CD4-positive, CD25-positive, alpha-beta regulatory T cell (primary cell): ENCODE measurements around the gene SIPA1L3. TPM values are rescaled to one million over a fixed set of nuclear protein-coding genes. Genes with fewer than 3 reads are reported as not detected.

Experiments used
- ATAC-seq, 2 donors: fragments of 150-1000 bp; cut with Tn5 transposase; one replicate each; pipeline ENCODE4 v1.10.0; 2021; ENCODE audit warnings: low read depth in 2 of 2, moderate number of reproducible peaks in 2 of 2, moderate library complexity in 1 of 2
- DNase-seq, 3 donors: peaks; one replicate each; pipeline versions ENCODE4 v3.0.0 to v3.0.0-alpha.2; 2012 to 2022; ENCODE audit warnings: mixed read lengths in 1 of 3
- H3K27ac ChIP-seq: one replicate; pipeline ENCODE4 v1.7.0; 2013; ENCODE audit warnings: mild to moderate bottlenecking, low read length; ENCODE audit not compliant: insufficient read depth, poor library complexity, severe bottlenecking
- H3K27me3 ChIP-seq: one replicate; pipeline ENCODE4 v1.7.0; 2013; ENCODE audit warnings: low read length; ENCODE audit not compliant: control insufficient read depth, insufficient read depth
- H3K36me3 ChIP-seq: one replicate; pipeline ENCODE4 v1.7.0; 2013; ENCODE audit warnings: mild to moderate bottlenecking, low read length, moderate library complexity; ENCODE audit not compliant: control insufficient read depth, insufficient read depth
- H3K4me1 ChIP-seq: 2 replicates; pipeline ENCODE4 v1.7.0; 2013; ENCODE audit warnings: mild to moderate bottlenecking, low read length; ENCODE audit not compliant: insufficient read depth, control insufficient read depth, poor library complexity, severe bottlenecking
- H3K4me3 ChIP-seq: one replicate; pipeline ENCODE4 v1.7.0; 2013; ENCODE audit warnings: low read depth, mild to moderate bottlenecking, low read length, moderate library complexity
- H3K9me3 ChIP-seq, 2 experiments: 1 replicate in 1 of 2; 2 replicates in 1 of 2; pipeline ENCODE4 v1.7.0; 2013; ENCODE audit warnings: low read length in 2 of 2, mild to moderate bottlenecking in 1 of 2, moderate library complexity in 1 of 2; ENCODE audit not compliant: control insufficient read depth in 2 of 2
- H3K27ac Mint-ChIP-seq, 3 donors: one replicate each; pipeline ENCODE4 v1.8.0; 2020 to 2022; ENCODE audit warnings: mild to moderate bottlenecking in 3 of 3, mixed read lengths in 3 of 3, moderate library complexity in 2 of 3
- H3K27me3 Mint-ChIP-seq: one replicate; pipeline ENCODE4 v1.8.0; 2022; ENCODE audit warnings: mild to moderate bottlenecking, mixed read lengths
- H3K36me3 Mint-ChIP-seq: one replicate; pipeline ENCODE4 v1.8.0; 2020; ENCODE audit warnings: mixed read lengths
- H3K4me1 Mint-ChIP-seq, 4 donors: one replicate each; pipeline ENCODE4 v1.8.0; 2020 to 2022; ENCODE audit warnings: mixed read lengths in 4 of 4, mild to moderate bottlenecking in 1 of 4
- H3K4me3 Mint-ChIP-seq, 4 donors: one replicate each; pipeline ENCODE4 v1.8.0; 2020 to 2022; ENCODE audit warnings: mild to moderate bottlenecking in 4 of 4, mixed read lengths in 4 of 4, moderate library complexity in 3 of 4
- H3K9me3 Mint-ChIP-seq, 7 donors: one replicate each; pipeline ENCODE4 v1.8.0; 2020 to 2022; ENCODE audit warnings: mixed read lengths in 7 of 7, mild to moderate bottlenecking in 3 of 7, moderate library complexity in 2 of 7
- polyA plus RNA-seq, 4 donors: library from polyadenylated mRNA; unstranded; fragments of 300-500 nt; fragmentation: Illumina TruSeq; gene quantifications; one replicate each; pipeline ENCODE4 v1.2.3, GENCODE V29; 2021
- total RNA-seq: library from RNA; stranded (reverse); gene quantifications from one replicate; pipeline ENCODE4 v1.2.3, GENCODE V29; 2022

SIPA1L3 gene
- total and polyA plus RNA-seq, 5 donors from 2014 or later, result 0.41 to 27.6 (median 1.7) TPM

DNA sequence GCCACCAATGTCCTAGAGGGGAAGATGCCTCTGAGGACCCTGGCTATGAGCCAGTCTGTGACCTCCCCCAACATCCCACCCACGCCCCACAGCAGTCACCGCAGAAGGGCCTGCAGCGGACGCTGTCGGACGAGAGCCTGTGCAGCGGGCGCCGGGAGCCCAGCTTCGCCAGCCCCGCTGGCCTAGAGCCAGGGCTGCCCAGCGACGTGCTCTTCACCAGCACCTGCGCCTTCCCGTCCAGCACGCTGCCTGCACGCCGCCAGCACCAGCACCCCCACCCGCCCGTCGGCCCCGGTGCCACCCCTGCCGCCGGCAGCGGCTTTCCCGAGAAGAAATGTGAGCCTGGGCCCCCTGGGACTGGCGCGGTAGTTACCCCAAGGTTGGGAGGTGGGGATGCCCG is 286.4 kb downstream of the SIPA1L3 start:
- no peak overlapping the region for H3K27ac ChIP-seq
- H3K4me1 Mint-ChIP-seq, result peaks cover 0 to 3% (median 0%) of the 10 kb centered on the region in 4 donors
- DNase-seq, result no peak
- H3K27me3 Mint-ChIP-seq, result no peaks in the 10 kb centered on the region
- ATAC-seq, result no peak
- no peak overlapping the region for H3K4me3 Mint-ChIP-seq
- H3K36me3 Mint-ChIP-seq, result peaks cover 25% of the 10 kb centered on the region
- peaks cover 0 to 1% (median 0%) of the 10 kb centered on the region in 7 donors for H3K9me3 Mint-ChIP-seq
- no peaks in the 10 kb centered on the region for H3K36me3 ChIP-seq
- no peak overlapping the region for H3K4me3 ChIP-seq
- no peak overlapping the region for H3K27ac Mint-ChIP-seq
- H3K4me1 ChIP-seq, result no peaks in the 10 kb centered on the region
- H3K9me3 ChIP-seq, result no peaks in the 10 kb centered on the region
- no peaks in the 10 kb centered on the region for H3K27me3 ChIP-seq

DNA sequence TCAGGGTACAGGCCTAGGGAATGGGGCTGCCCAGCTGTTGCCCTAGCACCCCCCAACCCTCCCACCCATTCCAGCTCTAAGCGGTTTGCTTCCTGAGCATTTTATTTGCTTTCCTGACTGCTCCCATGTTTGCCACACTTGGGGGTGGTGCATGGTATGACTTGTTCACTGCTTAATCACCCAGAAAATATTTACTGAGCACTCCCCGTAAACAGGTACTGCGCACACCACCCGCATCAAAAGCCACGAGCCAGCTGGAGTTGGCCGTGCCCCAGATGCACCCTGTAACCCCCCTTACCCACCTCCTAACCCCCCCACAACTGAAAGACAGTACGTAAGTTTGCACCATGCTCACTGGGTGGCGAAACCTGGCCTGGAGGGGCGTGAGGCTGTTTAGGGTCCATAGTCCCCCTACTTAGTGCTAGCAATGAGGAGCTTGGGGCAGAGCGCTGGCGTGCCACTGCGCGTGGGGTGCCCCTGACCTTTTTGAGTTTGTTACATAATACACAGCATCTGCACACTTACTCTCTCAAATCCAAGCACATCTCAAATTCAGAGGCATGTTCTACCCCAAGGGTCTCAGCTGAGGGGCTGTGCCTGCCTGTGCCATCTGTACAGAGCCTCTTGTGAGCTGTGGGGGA is 287.2 kb downstream of the SIPA1L3 start:
- Histone ChIP-seq H3K4me1 (no peaks in the 10 kb centered on the region), H3K27me3 (no peaks in the 10 kb centered on the region), H3K4me3 (no peak overlapping the region), H3K36me3 (no peaks in the 10 kb centered on the region), H3K9me3 (no peaks in the 10 kb centered on the region), H3K27ac (no peak overlapping the region)
- no peak overlapping the region for H3K4me3 Mint-ChIP-seq
- peaks cover 21% of the 10 kb centered on the region for H3K36me3 Mint-ChIP-seq
- DNase-seq, result no peak
- no peak for ATAC-seq
- H3K9me3 Mint-ChIP-seq, result peaks cover 0 to 1% (median 0%) of the 10 kb centered on the region in 7 donors
- H3K4me1 Mint-ChIP-seq, result peaks cover 0 to 1% (median 0%) of the 10 kb centered on the region in 4 donors
- peak overlapping the region in 1 of 3 donors; percentile 66 for H3K27ac Mint-ChIP-seq
- no peaks in the 10 kb centered on the region for H3K27me3 Mint-ChIP-seq

DNA sequence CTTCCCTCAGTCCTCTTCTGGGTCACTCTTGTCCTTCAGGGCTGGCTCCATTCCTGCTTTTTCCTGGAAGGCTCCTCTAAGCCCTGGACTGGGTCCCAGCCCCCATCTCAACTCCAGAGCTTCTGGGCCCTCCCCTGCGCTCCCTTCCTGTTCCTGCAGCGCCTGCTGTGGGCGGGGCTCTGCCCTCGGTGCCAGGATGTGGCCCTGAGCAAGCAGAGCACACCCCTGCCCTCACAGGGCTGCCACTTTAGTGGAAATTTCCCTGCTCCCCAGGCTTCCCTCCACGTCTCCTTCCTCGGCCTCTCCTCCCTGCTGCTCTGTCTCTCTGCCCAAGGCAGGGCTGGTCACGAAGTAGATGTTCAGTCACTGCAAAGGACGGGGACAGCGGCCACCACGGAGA is 288.2 kb downstream of the SIPA1L3 start:
- Histone ChIP-seq H3K9me3 (no peaks in the 10 kb centered on the region), H3K27me3 (no peaks in the 10 kb centered on the region), H3K27ac (no peak overlapping the region), H3K4me1 (no peaks in the 10 kb centered on the region), H3K36me3 (no peaks in the 10 kb centered on the region), H3K4me3 (no peak overlapping the region)
- ATAC-seq (no peak), DNase-seq (no peak)
- Mint-ChIP-seq H3K9me3 (peaks cover 0 to 1% (median 0%) of the 10 kb centered on the region in 7 donors), H3K4me1 (peaks cover 0 to 1% (median 0%) of the 10 kb centered on the region in 4 donors), H3K27ac (no peak overlapping the region), H3K4me3 (no peak overlapping the region), H3K36me3 (peaks cover 21% of the 10 kb centered on the region), H3K27me3 (no peaks in the 10 kb centered on the region)

DNA sequence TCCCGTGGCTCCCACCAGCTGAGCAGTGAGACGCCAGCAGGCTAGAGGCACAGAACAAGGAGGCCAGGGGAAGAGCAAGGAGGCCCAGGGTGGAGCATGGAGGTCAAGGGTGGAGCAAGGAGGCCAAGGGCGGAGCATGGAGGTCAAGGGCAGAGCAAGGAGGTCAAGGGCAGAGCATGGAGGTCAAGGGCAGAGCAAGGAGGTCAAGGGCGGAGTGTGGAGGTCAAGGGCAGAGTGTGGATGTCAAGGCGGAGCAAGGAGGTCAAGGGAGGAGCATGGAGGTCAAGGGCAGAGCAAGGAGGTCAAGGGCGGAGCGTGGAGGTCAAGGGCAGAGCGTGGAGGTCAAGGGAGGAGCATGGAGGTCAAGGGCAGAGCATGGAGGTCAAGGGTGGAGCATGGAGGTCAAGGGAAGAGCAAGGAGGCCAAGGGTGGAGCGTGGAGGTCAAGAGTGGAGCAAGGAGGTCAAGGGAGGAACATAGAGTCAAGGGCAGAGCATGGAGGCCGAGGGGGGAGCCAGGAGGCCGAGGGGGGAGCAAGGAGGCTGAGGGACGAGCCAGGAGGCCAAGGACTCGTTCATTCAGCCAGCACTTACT is 289.3 kb downstream of the SIPA1L3 start:
- no peaks in the 10 kb centered on the region for H3K27me3 Mint-ChIP-seq
- Histone ChIP-seq H3K36me3 (no peaks in the 10 kb centered on the region), H3K27ac (no peak overlapping the region), H3K27me3 (no peaks in the 10 kb centered on the region), H3K4me1 (no peaks in the 10 kb centered on the region), H3K4me3 (no peak overlapping the region), H3K9me3 (no peaks in the 10 kb centered on the region)
- peak overlapping the region in 1 of 3 donors; percentile 86 for H3K27ac Mint-ChIP-seq
- H3K4me3 Mint-ChIP-seq, result no peak overlapping the region
- peaks cover 0 to 1% (median 0%) of the 10 kb centered on the region in 7 donors for H3K9me3 Mint-ChIP-seq
- DNase-seq (no peak), ATAC-seq (no peak)
- peaks cover 0 to 1% (median 0%) of the 10 kb centered on the region in 4 donors for H3K4me1 Mint-ChIP-seq
- peaks cover 20% of the 10 kb centered on the region for H3K36me3 Mint-ChIP-seq

DNA sequence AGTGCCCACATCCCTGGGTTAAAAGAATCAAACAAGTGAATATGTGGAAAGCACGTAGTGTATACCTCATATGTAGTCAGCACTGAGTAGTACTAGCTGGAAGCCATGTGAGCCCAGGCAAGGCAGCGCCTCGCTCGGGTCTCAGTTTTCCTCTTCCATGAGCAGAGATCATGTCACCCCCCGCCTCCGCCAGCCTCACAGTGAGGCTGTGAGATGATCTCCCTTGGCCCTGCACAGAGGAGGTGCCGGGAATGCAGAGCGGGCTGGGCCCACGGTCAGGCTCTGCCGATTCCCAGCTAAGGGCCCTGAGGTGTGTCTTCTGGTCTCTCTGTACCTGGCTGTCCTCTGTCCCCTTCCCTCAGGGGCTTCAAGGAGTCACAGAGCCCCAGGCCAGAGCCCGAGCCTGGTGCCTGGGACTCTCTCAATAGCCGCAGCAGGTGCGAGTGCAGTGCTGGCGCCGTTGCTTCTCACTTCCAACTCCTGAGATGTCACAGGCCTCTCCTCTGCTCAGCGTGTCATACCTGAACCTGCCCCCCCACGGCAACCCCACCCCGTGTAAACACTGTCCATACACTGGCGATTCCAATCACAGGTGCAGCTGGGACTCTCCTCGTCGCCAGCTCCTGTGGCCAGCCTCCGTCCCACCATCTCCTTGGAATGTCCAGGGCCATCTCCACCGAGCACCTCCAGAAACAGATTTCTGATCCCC is 290.1 kb downstream of the SIPA1L3 start:
- Mint-ChIP-seq H3K9me3 (peaks cover 0 to 1% (median 0%) of the 10 kb centered on the region in 7 donors), H3K36me3 (peaks cover 24% of the 10 kb centered on the region), H3K4me1 (no peaks in the 10 kb centered on the region), H3K27ac (peak overlapping the region in 1 of 3 donors; percentile 87), H3K4me3 (no peak overlapping the region), H3K27me3 (no peaks in the 10 kb centered on the region)
- H3K27me3 ChIP-seq, result no peaks in the 10 kb centered on the region
- no peaks in the 10 kb centered on the region for H3K36me3 ChIP-seq
- no peak overlapping the region for H3K4me3 ChIP-seq
- no peaks in the 10 kb centered on the region for H3K4me1 ChIP-seq
- DNase-seq (no peak), ATAC-seq (no peak)
- H3K9me3 ChIP-seq, result no peaks in the 10 kb centered on the region
- H3K27ac ChIP-seq, result no peak overlapping the region

DNA sequence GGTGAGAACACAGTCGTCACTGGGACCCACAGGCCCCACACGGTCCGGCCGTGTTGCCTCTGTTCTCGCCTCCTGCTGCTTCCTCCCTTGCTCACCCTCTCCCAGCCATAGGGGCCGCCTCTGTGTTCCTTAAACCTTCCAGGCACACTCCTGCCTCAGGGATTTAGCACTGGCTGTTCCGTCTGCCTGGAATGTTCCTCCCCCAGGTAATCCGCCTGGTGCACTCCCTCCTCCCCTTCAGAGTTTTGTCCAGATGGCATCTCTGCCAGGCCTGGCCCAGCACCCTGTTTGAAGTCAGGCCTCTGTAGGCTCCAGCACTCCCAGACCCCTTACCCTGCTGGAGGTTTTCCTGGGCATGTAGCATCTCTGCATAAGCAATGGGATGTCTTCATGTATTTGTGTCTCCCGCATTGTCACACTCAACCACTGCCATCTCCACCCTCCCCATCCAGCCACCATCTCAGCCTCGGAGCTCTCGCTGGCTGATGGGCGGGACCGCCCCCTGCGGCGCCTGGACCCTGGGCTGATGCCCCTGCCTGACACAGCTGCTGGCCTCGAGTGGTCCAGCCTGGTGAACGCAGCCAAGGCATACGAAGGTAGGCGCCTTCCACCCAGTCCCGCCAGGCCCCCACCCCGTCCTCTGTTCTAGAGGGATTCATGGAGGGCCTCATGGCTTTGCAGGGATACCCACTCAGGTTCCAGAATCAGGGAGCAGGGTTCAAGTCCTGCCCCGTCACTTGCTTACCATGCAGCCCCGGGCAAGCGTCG is 291.1 kb downstream of the SIPA1L3 start:
- peaks cover 30% of the 10 kb centered on the region for H3K36me3 Mint-ChIP-seq

DNA sequence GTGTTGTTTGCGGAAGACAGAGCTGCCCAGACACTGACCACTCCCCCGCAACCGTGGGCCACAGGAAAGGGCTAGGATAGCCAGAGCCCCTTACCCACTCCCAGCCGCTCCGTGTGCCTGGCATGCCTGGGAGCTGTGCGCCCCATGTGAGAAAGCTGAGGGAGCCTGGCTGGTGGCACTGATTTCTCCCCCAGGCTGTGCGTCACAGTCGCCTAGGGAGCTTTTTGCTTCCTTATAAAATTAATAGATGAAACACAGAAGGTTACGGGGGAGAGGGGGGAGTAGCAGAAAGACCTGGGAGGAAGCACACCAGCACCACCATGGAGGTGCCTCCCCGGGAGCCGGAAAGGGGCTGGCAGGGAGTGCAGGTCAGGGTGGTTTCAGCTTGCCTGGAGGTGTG is 292.3 kb downstream of the SIPA1L3 start:
- Mint-ChIP-seq H3K27me3 (no peaks in the 10 kb centered on the region), H3K9me3 (peaks cover 0 to 1% (median 0%) of the 10 kb centered on the region in 7 donors), H3K4me3 (no peak overlapping the region), H3K36me3 (peaks cover 30% of the 10 kb centered on the region), H3K27ac (no peak overlapping the region), H3K4me1 (no peaks in the 10 kb centered on the region)
- Histone ChIP-seq H3K4me1 (no peaks in the 10 kb centered on the region), H3K27ac (no peak overlapping the region), H3K36me3 (no peaks in the 10 kb centered on the region), H3K9me3 (no peaks in the 10 kb centered on the region), H3K27me3 (no peaks in the 10 kb centered on the region), H3K4me3 (no peak overlapping the region)
- DNase-seq (no peak), ATAC-seq (no peak)

More for the DNA sequence above, 291.1 kb downstream of the SIPA1L3 start:
- ATAC-seq (no peak), DNase-seq (no peak)
- no peaks in the 10 kb centered on the region for H3K9me3 ChIP-seq
- H3K36me3 ChIP-seq, result no peaks in the 10 kb centered on the region
- no peak overlapping the region for H3K4me3 ChIP-seq
- H3K4me1 ChIP-seq, result no peaks in the 10 kb centered on the region
- Mint-ChIP-seq H3K27ac (no peak overlapping the region), H3K9me3 (peaks cover 0 to 1% (median 0%) of the 10 kb centered on the region in 7 donors), H3K4me1 (no peaks in the 10 kb centered on the region), H3K4me3 (no peak overlapping the region), H3K27me3 (no peaks in the 10 kb centered on the region)
- H3K27ac ChIP-seq, result no peak overlapping the region
- no peaks in the 10 kb centered on the region for H3K27me3 ChIP-seq
